Vagina (tissue), 2 donors: ENCODE results near the gene GKN2.

ENCODE experiments used
- POLR2A ChIP-seq, 2 donors: fragments of 450-650 bp; IDR thresholded peaks; one replicate each; pipeline ENCODE4 v1.6.1; 2017; ENCODE audit warnings: antibody characterized with exemption in 2 of 2, mild to moderate bottlenecking in 2 of 2, moderate library complexity in 2 of 2
- POLR2AphosphoS5 ChIP-seq, 2 donors: sonication (generic); formaldehyde crosslinking; IDR thresholded peaks; one replicate each; pipeline ENCODE4 v1.9.0; 2017; ENCODE audit warnings: antibody characterized with exemption in 2 of 2, mild to moderate bottlenecking in 2 of 2, low read depth in 1 of 2; ENCODE audit not compliant: insufficient read depth in 1 of 2
- TF ChIP-seq, protein P1 (sequence below), 3 experiments: fragments of 450-650 bp in 2 of 3; fragments of 200-600 bp in 1 of 3; sonication (generic) in 1 of 3; IDR thresholded peaks; one replicate each; pipeline ENCODE4 v1.5.1; 2017 to 2019; ENCODE audit warnings: antibody characterized with exemption in 3 of 3, mild to moderate bottlenecking in 2 of 3, moderate library complexity in 2 of 3

GRCh38 chr2:68911246-68911645 lies 41.4 kb downstream of the GKN2 start:
- TF ChIP-seq POLR2A (IDR thresholded peaks at IDR 0.05) (no peak), POLR2AphosphoS5 (IDR thresholded peaks at IDR 0.05; ENCODE audit: insufficient read depth in 1 of 2, low read depth in 1 of 2) (no peak)
- TF ChIP-seq, protein P1, sequence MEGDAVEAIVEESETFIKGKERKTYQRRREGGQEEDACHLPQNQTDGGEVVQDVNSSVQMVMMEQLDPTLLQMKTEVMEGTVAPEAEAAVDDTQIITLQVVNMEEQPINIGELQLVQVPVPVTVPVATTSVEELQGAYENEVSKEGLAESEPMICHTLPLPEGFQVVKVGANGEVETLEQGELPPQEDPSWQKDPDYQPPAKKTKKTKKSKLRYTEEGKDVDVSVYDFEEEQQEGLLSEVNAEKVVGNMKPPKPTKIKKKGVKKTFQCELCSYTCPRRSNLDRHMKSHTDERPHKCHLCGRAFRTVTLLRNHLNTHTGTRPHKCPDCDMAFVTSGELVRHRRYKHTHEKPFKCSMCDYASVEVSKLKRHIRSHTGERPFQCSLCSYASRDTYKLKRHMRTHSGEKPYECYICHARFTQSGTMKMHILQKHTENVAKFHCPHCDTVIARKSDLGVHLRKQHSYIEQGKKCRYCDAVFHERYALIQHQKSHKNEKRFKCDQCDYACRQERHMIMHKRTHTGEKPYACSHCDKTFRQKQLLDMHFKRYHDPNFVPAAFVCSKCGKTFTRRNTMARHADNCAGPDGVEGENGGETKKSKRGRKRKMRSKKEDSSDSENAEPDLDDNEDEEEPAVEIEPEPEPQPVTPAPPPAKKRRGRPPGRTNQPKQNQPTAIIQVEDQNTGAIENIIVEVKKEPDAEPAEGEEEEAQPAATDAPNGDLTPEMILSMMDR (IDR thresholded peaks at IDR 0.05) = no peak
